ENCODE measurements around the gene CCM2.
"Not testable (repeated sequence)": the region's sequence is repeated elsewhere in the genome, so short reads cannot be mapped to it uniquely, and the experiment has no call there.

Gene CCM2

GRCh38 chr7:44982535-44982923 is 17.5 kb upstream of the CCM2 start:
- no peak for FAIRE-seq
- no peak for TF ChIP-seq POLR2A (IDR thresholded peaks at IDR 0.05; ENCODE audit: low read depth, low read length)

DNA sequence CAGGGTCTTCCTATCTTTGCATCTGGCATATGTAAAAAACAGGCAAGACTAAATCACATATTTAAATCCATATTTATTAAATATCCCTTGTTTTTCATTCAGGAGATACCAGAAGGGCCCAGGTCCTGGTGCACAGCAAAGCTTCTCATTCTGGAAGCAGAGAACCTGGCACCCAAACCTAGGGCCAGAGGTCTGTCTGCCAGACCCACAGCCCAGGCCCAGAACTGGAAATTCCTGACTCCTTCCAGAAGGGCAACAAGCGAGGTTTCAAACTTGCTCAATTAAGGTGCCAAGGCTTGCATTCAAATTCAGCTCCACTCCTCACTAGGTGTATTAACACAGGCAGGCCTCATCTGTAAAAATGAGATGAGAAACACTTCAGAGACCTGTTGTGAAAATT is 17.0 kb upstream of the CCM2 start:
- no peak for TF ChIP-seq POLR2A (IDR thresholded peaks at IDR 0.05; ENCODE audit: low read depth, low read length)
- no peak for DNase-seq (ENCODE audit: insufficient read length, low spot score)
- no peak for FAIRE-seq

More at GRCh38 chr7:44982535-44982923, 17.5 kb upstream of the CCM2 start:
- DNase-seq (ENCODE audit: insufficient read length, low spot score), result no peak

GRCh38 chr7:44983742-44984477 is 16.1 kb upstream of the CCM2 start:
- DNase-seq (ENCODE audit: insufficient read length, low spot score), result no peak
- no peak for TF ChIP-seq POLR2A (IDR thresholded peaks at IDR 0.05; ENCODE audit: low read depth, low read length)
- no peak for FAIRE-seq

DNA sequence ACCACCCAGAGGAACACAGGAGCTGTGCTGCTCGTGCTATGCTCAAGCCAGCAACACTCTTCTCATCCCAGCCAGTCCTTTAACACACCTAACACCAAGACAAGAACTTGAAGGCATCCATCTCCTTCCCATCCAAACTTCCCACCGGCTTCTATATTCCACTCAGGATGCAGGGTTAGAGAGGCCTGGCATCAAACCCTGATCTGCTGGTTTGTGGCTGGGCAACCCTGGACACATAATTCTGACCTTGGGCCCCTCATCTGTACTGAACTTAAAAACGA is 15.6 kb upstream of the CCM2 start:
- FAIRE-seq, result no peak
- no peak for TF ChIP-seq POLR2A (IDR thresholded peaks at IDR 0.05; ENCODE audit: low read depth, low read length)
- no peak for DNase-seq (ENCODE audit: insufficient read length, low spot score)

DNA sequence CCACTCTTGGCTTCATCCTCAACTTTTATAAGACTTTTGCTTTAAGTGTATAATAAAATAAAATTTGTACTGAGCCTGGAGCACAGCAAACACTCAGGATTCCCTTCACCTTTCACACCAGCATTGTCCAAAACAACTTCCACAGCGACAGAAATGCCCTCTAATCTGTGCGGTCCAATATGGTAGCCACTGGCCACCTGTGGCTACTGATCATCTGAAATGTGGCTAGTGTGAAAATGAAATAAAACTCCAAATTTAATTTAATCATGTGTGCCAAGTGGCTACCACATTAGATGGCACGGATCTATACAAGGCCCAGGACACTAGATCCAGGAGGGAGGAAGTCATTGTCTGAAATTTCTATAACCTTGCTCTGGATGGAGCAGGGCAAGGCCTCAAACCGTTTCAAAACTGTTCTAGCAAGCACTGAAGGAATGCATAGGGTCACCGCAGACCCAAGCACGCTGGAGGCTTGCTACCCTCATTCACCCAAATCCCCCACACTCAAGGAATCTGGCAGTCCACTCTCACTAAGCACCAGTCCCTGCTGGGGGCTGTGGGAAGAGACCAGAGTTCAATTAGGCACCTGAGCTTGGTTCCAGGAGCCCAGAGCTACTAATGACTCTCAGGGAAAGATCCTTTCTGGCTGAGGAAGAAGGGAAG is 14.8 kb upstream of the CCM2 start:
- DNase-seq (ENCODE audit: insufficient read length, low spot score) (no peak), FAIRE-seq (no peak)
- TF ChIP-seq POLR2A (IDR thresholded peaks at IDR 0.05; ENCODE audit: low read depth, low read length), result no peak

DNA sequence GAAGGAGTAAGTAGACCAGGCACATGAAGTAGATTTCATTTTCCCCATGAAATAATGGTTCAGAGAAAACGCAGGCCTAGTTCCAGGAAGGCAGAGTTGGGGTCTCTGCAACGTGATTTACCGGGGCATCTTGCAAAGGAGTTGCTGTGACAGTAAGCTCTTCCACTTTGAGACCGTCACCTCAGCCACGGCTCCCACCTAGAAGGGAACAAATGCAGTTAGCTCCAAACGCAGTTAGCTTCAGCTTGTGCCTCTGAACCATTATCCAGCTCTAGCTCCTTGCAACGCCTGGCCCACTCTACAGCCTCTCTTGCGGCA is 14.1 kb upstream of the CCM2 start:
- DNase-seq (ENCODE audit: insufficient read length, low spot score) (no peak), FAIRE-seq (no peak)
- TF ChIP-seq POLR2A (IDR thresholded peaks at IDR 0.05; ENCODE audit: low read depth, low read length), result no peak

- FAIRE-seq (no peak), DNase-seq (ENCODE audit: insufficient read length, low spot score) (peak; percentile 93)
- TF ChIP-seq POLR2A (IDR thresholded peaks at IDR 0.05; ENCODE audit: low read depth, low read length), result peak; percentile 99
These were observed 13.6 kb upstream of the CCM2 start for GRCh38 chr7:44986218-44987053.

- no peak for FAIRE-seq
- no peak for TF ChIP-seq POLR2A (IDR thresholded peaks at IDR 0.05; ENCODE audit: low read depth, low read length)
These were observed 12.5 kb upstream of the CCM2 start for GRCh38 chr7:44987457-44987856.

GRCh38 chr7:44987996-44988395 is 12.0 kb upstream of the CCM2 start:
- DNase-seq (ENCODE audit: insufficient read length, low spot score) (no peak), FAIRE-seq (no peak)
- TF ChIP-seq POLR2A (IDR thresholded peaks at IDR 0.05; ENCODE audit: low read depth, low read length), result no peak

More at GRCh38 chr7:44987457-44987856, 12.5 kb upstream of the CCM2 start:
- no peak for DNase-seq (ENCODE audit: insufficient read length, low spot score)

- no peak for FAIRE-seq
- no peak for TF ChIP-seq POLR2A (IDR thresholded peaks at IDR 0.05; ENCODE audit: low read depth, low read length)
These were observed 11.3 kb upstream of the CCM2 start for GRCh38 chr7:44988701-44989100.

GRCh38 chr7:44989132-44989531 is 10.9 kb upstream of the CCM2 start:
- DNase-seq (ENCODE audit: insufficient read length, low spot score) (no peak), FAIRE-seq (no peak)
- no peak for TF ChIP-seq POLR2A (IDR thresholded peaks at IDR 0.05; ENCODE audit: low read depth, low read length)

More at GRCh38 chr7:44988701-44989100, 11.3 kb upstream of the CCM2 start:
- DNase-seq (ENCODE audit: insufficient read length, low spot score), result no peak

GRCh38 chr7:44990109-44991023 is 9.6 kb upstream of the CCM2 start:
- no peak for TF ChIP-seq POLR2A (IDR thresholded peaks at IDR 0.05; ENCODE audit: low read depth, low read length)
- FAIRE-seq (no peak), DNase-seq (ENCODE audit: insufficient read length, low spot score) (no peak)

GRCh38 chr7:44992004-44992795 is 7.8 kb upstream of the CCM2 start:
- DNase-seq (ENCODE audit: insufficient read length, low spot score); FAIRE-seq: not testable (repeated sequence)

Data from H54 (cell line).